Subcutaneous adipose tissue (tissue), 4 donors: ENCODE measurements around the gene SLC1A7. TPM values are rescaled to one million over a fixed set of nuclear protein-coding genes. Genes with fewer than 3 reads are reported as not detected.

Experiments used
- total RNA-seq, 4 donors: library from RNA; depleted of rRNA; stranded (reverse); fragments of >200 nt; gene quantifications; one replicate each; pipeline ENCODE4 v1.1.0, GENCODE V29; 2016
- TF ChIP-seq, protein P1 (sequence below): fragments of 450-650 bp; IDR thresholded peaks from one replicate; pipeline ENCODE4 v1.5.1; 2016; ENCODE audit warnings: low read depth, mild to moderate bottlenecking, control low read depth, antibody characterized with exemption, moderate library complexity

Gene SLC1A7
- total RNA-seq, 4 donors from 2014 or later = 0.17 to 0.94 TPM; not detected in 2

DNA sequence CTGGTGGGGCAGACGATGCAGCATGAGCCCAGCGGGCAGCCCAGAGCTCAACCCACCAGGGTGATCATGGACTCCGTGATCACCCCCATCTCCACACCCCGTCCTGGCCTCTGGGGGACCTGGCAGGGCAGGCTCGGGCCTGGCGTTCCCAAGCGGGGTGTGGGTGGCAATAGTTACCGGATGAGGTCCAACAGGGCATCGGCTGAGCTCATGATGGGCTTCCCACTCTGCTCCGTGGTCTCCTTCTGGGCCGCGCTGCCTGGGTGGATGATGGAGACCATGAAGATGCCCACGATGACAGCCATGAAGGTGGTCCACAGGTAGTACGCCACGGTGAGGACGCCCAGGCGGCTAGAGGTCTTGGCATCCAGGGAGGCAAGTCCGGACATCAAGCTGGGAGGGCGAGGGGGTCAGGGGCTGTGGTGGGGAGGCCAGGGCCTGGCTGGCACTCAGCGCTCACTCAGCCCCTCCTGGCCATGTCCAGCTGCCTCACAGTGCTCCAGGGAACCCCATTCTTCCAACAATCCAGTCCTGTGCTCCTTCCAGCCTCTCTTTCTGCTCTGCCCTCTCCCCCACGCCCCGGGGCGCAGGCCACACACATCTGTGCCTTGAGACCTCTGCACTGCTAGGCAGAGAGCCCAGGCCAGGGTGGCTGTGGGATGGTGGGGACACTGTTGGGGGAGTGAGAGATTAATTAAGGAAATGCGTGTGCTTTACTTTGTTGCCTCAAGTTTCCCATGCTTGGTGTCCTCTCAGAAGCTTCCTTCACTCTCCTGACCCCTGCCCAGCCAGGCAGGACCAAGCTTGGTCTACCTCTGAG is 27.6 kb downstream of the SLC1A7 start:
- TF ChIP-seq, protein P1, sequence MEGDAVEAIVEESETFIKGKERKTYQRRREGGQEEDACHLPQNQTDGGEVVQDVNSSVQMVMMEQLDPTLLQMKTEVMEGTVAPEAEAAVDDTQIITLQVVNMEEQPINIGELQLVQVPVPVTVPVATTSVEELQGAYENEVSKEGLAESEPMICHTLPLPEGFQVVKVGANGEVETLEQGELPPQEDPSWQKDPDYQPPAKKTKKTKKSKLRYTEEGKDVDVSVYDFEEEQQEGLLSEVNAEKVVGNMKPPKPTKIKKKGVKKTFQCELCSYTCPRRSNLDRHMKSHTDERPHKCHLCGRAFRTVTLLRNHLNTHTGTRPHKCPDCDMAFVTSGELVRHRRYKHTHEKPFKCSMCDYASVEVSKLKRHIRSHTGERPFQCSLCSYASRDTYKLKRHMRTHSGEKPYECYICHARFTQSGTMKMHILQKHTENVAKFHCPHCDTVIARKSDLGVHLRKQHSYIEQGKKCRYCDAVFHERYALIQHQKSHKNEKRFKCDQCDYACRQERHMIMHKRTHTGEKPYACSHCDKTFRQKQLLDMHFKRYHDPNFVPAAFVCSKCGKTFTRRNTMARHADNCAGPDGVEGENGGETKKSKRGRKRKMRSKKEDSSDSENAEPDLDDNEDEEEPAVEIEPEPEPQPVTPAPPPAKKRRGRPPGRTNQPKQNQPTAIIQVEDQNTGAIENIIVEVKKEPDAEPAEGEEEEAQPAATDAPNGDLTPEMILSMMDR = no peak

DNA sequence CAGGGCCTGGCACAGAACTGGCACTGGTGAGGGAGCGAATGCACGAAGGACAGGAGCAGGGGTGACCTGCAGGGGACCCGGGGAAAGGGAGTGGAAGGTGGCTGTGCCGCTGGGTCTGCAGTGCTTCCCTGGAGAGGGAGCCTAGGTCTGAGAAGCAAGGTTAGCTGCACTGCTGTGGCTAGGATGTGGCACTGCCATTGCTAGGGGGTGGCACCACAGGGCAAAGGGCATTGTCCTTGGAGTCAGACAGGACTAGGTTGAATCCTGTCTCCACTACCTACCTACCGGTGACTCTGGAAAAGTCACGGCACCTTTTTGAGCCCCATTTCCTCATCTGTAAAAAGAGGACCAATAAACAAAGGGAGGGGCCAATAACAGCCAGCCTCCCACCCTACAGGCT is 28.3 kb downstream of the SLC1A7 start:
- TF ChIP-seq, protein P1 = no peak

DNA sequence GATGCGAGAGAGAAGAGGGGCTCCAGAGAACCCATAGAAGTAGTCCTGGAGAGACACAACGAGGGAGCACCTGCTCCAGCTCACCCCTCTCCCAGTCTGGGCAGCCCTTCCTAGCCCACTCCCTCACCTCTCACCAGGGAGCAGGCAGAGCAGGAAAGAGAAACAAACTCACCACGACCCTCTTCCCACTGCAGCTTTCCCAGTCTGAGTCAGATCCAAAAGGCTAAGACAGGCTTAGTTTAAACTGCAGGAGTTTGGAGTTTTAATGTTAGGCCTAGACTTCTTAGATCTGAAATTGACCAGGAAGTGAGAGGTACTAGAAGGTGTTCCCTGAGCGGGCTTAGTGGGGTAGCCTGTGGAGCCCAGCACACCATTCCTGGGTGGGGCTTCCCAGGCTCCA is 29.6 kb downstream of the SLC1A7 start:
- TF ChIP-seq, protein P1 = no peak

DNA sequence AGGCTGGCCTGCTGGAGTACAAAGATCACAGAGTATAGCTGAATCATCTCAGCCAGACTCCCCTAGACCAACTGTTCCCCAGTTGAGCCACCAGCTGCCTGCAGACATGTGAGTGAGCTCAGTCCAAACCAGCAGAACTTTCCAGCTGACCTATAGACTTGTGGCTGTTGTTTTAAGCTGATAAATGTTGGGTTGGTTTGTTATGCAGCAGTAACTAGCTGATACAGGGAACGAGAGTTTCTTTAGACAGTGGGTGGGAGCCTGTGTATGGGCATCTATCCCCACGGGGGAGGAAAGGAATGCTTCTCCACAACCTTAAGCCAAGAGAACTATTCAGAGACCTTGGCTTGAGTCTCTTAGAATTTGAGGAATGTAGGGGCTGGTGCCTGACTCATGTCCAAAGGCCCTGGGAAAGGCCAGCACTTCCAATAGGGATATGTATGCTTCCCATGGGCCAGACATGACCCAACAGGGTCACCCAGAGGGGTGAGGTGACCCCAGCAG is 30.1 kb downstream of the SLC1A7 start:
- TF ChIP-seq, protein P1 = no peak

DNA sequence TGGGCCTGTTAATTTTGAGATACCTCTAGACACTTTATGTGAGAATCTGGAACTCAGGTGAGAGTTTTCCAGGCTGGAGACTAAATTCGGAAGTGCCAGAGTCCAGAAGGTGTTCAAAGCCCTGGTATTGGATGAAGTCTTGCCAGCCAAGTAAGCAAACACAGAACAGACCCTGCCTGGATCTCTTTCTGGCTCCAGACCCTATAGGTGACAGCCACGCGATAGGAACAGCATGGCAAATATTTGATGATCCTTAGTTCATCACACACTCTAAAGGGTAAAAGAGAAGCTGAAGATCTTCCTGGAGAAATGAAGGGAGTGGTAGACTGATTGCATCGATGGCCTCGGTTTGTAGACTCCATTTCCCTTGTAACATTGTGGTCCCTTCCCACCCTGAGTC is 30.7 kb downstream of the SLC1A7 start:
- TF ChIP-seq, protein P1 = no peak

DNA sequence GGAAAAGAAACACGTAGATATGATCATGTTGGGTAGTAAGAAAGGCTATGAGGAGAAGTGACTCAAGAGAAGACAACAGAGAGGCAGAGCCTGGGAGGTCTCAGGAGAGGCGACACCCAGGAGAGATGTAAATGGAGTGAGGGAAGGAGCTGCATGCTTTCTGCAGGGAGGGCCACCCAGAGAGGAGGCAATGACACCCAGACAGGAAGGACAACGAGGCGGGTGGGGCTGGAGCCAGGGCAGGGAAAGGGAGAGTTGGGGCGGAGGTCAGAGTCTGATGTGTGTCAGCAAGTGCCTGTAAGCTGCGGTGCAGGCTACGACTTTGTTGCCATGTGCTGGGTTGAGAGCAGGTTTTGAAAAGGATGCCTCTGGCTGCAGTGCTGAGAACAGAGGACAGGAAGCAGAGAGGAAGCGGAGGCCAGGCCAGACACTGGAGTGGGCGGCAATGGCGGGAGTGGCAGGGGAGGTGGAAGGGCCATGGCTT is 31.3 kb downstream of the SLC1A7 start:
- TF ChIP-seq, protein P1 = no peak

DNA sequence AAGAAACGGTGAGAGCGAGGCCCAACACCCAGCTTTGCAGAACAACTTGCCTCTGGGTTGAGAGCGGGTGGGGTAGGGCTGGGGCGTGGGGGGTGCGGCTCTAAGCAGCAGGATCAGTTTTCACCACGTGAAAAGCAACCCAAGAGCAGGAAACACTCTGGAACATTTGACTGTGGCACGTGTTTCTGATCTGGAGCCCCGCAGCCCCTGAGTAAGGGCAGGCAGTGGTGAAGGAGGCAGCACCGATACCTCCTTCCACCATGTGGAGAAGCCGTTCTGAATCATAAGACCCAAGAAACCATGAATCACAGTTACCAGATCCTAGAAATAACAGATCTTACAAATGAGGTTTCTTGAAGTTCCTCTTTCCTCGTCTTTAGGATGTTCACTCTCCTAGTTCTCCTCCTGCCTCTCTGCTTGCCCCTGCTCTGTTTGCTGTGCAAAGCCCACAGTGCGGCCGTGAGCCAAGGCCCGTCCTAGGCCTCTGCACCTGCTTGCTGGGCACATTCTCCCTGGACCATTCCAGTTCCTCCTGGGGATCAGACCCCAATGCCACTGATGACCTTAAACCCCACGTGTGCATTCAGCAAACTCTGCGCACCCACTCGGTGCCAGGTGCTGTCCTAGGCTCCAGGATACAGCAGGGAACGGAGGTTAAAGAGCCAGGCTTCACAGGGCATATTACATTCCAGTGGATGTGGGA is 31.9 kb downstream of the SLC1A7 start:
- TF ChIP-seq, protein P1 = no peak
